HEK293 (cell line): Measurements from ENCODE around the gene GLCE.

ENCODE experiments used
- CTCF ChIA-PET: fragments of 350-600 bp; formaldehyde crosslinking; extraction: SDS; loops from one replicate; lab custom pipeline; 2021; ENCODE audit warnings: antibody characterized with exemption; lab: Yijun Ruan, JAX
- POLR2A ChIA-PET: fragments of 300-600 bp; formaldehyde crosslinking; extraction: SDS; loops from one replicate; lab custom pipeline; 2020; ENCODE audit warnings: antibody characterized with exemption, inconsistent platforms; lab: Yijun Ruan, JAX
- H3K27ac ChIP-seq: fragments of 200-500 bp; sonication (Bioruptor generic); 2 replicates; pipeline ENCODE4 v1.5.1; 2014; ENCODE audit warnings: low read depth, low read length, control low read depth, inconsistent platforms; ENCODE audit errors: extremely low read depth
- H3K36me3 ChIP-seq, 2 experiments: fragments of 200-500 bp in 1 of 2; sonication (Bioruptor generic) in 1 of 2; 1 replicate in 1 of 2; 2 replicates in 1 of 2; pipeline ENCODE4 v1.5.1; 2014 to 2017; ENCODE audit warnings: inconsistent platforms in 2 of 2, low read length in 2 of 2; ENCODE audit not compliant: control insufficient read depth in 2 of 2, insufficient read depth in 1 of 2
- H3K4me1 ChIP-seq: fragments of 200-500 bp; sonication (Bioruptor generic); 2 replicates; pipeline ENCODE4 v1.5.1; 2014; ENCODE audit warnings: mild to moderate bottlenecking, low read length, inconsistent platforms; ENCODE audit not compliant: control insufficient read depth, insufficient read depth
- H3K4me3 ChIP-seq: 2 replicates; pipeline ENCODE4 v1.5.1; 2011; ENCODE audit warnings: low read depth, mild to moderate bottlenecking, control low read depth, low read length, moderate library complexity
- H3K9me3 ChIP-seq: fragments of 200-500 bp; sonication (Bioruptor generic); 2 replicates; pipeline ENCODE4 v1.5.1; 2014; ENCODE audit warnings: low read depth, low read length, inconsistent platforms; ENCODE audit not compliant: control insufficient read depth, insufficient read depth
- EGR2 ChIP-seq: fragments of 450-650 bp; formaldehyde crosslinking; IDR thresholded peaks from 2 replicates; pipeline ENCODE4 v1.5.1; 2016; ENCODE audit warnings: low read depth, missing biosample characterization, missing genetic modification characterization
- GFI1B ChIP-seq: fragments of 450-650 bp; formaldehyde crosslinking; IDR thresholded peaks from 2 replicates; pipeline ENCODE4 v1.5.1; 2016; ENCODE audit warnings: missing biosample characterization, missing genetic modification characterization
- SCRT2 ChIP-seq: fragments of 450-650 bp; formaldehyde crosslinking; IDR thresholded peaks from 2 replicates; pipeline ENCODE4 v1.5.1; 2016; ENCODE audit warnings: missing biosample characterization, missing genetic modification characterization
- SP3 ChIP-seq: fragments of 450-650 bp; formaldehyde crosslinking; IDR thresholded peaks from 2 replicates; pipeline ENCODE4 v1.5.1; 2016; ENCODE audit warnings: missing biosample characterization, missing genetic modification characterization
- ZFHX2 ChIP-seq: fragments of 450-650 bp; formaldehyde crosslinking; conservative IDR thresholded peaks from 2 replicates; pipeline ENCODE4 v1.5.1; 2016; ENCODE audit warnings: missing biosample characterization, missing genetic modification characterization
- ZNF202 ChIP-seq: fragments of 450-650 bp; formaldehyde crosslinking; IDR thresholded peaks from 2 replicates; pipeline ENCODE4 v1.5.1; 2016; ENCODE audit warnings: missing biosample characterization, missing genetic modification characterization, borderline replicate concordance
- ZNF292 ChIP-seq: fragments of 450-650 bp; formaldehyde crosslinking; IDR thresholded peaks from 2 replicates; pipeline ENCODE4 v1.5.1; 2016; ENCODE audit warnings: low read depth, missing biosample characterization, missing genetic modification characterization, borderline replicate concordance
- ZNF37A ChIP-seq: fragments of 450-650 bp; IDR thresholded peaks from 2 replicates; pipeline ENCODE4 v1.5.1; 2018; ENCODE audit warnings: missing biosample characterization, missing genetic modification characterization
- ZNF391 ChIP-seq: fragments of 450-650 bp; formaldehyde crosslinking; IDR thresholded peaks from 2 replicates; pipeline ENCODE4 v1.5.1; 2016; ENCODE audit warnings: low read depth, missing biosample characterization, missing genetic modification characterization, borderline replicate concordance
- ZNF549 ChIP-seq: fragments of 450-650 bp; IDR thresholded peaks from 2 replicates; pipeline ENCODE4 v1.5.1; 2018; ENCODE audit warnings: missing biosample characterization, missing genetic modification characterization, mild to moderate bottlenecking, inconsistent platforms, moderate library complexity
- ZNF560 ChIP-seq: fragments of 450-650 bp; formaldehyde crosslinking; IDR thresholded peaks from 2 replicates; pipeline ENCODE4 v1.5.1; 2017; ENCODE audit warnings: missing biosample characterization, missing genetic modification characterization, borderline replicate concordance
- ZNF654 ChIP-seq: fragments of 450-650 bp; formaldehyde crosslinking; IDR thresholded peaks from 2 replicates; pipeline ENCODE4 v1.5.1; 2016; ENCODE audit warnings: low read depth, missing biosample characterization, missing genetic modification characterization
- ZNF658 ChIP-seq: fragments of 450-650 bp; formaldehyde crosslinking; IDR thresholded peaks from 2 replicates; pipeline ENCODE4; 2016; ENCODE audit warnings: missing biosample characterization, missing genetic modification characterization
- ZNF707 ChIP-seq: fragments of 450-650 bp; formaldehyde crosslinking; IDR thresholded peaks from 2 replicates; pipeline ENCODE4 v1.5.1; 2016; ENCODE audit warnings: missing biosample characterization, missing genetic modification characterization
- TF ChIP-seq, protein P1 (sequence below): fragments of 450-650 bp; formaldehyde crosslinking; IDR thresholded peaks from 2 replicates; pipeline ENCODE4 v1.5.1; 2016; ENCODE audit warnings: missing biosample characterization, missing genetic modification characterization, borderline replicate concordance
- TF ChIP-seq, protein P2 (sequence below): fragments of 450-650 bp; formaldehyde crosslinking; IDR thresholded peaks from 2 replicates; pipeline ENCODE4 v1.5.1; 2017; ENCODE audit warnings: missing biosample characterization, missing genetic modification characterization
- TF ChIP-seq, protein P3 (sequence below): fragments of 450-650 bp; formaldehyde crosslinking; IDR thresholded peaks from 2 replicates; pipeline ENCODE4 v1.5.1; 2016; ENCODE audit warnings: missing biosample characterization, missing genetic modification characterization

Gene GLCE

DNA sequence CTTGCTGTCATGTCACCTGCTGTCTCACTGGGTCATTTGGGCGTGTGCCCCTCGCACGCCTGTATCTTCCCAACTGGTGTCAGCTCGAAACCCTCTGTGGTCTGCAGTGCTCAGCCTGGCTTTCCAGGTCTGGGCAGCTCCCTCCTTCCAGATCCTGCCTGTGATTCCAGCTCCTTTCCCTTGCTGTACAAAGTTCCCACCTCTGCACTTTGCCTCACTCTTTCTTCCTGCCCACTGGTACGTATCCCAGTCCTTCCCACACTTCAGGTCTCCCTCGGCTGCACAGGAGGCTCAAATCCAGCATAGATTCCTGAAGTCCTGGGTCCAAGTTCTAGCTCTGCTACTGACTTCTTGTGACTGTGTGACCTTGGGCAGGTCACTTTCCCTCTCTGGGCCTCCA, 136.2 kb downstream of the GLCE start (continued):
- no peak for TF ChIP-seq ZNF37A (tag by site-specific recombination)
- no peak for TF ChIP-seq SP3
- peak; percentile 43 for TF ChIP-seq ZFHX2 (tag by site-specific recombination)
- no peak for TF ChIP-seq SCRT2 (tag by site-specific recombination)
- TF ChIP-seq ZNF292 (tag by site-specific recombination) = no peak
- no peak for TF ChIP-seq ZNF707 (tag by site-specific recombination)

DNA sequence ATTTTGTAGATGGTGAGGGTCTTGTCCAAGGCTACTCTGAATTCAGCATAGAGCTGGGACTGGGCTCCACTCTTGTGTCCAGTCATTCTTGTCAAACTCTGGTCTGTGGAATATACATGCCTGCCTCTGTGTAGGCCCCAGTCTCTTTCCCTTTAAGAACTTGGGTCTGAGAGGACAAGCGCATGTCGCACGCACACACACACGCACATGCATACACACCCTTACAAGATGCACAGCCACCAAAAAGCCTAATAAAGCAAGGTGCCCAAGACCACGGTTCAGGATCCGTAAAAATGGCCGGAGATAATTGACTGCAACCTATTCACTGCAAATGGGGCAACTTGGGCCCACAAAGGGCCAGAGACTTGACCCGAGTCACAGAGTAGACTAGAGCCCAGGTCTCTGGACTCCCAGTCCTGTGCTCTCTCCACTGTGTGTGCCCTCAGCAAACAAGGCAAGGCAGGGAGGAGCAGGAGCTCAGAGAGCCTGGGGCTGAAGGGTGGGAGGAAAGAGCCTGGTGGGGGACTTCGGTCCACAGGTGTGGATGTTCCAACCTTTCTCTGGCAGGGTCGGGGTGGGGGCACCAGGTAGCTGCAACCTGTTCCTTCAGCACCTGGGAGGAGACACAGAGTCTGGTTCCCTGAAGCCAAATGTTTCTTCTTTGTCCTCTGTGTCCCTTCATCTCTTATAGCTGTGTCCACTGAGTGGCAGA, 137.4 kb downstream of the GLCE start:
- ChIA-PET POLR2A (no interaction called here), CTCF (no interaction called here)
- H3K36me3 ChIP-seq = no peaks in the 10 kb centered on the region
- no peaks in the 10 kb centered on the region for H3K9me3 ChIP-seq
- H3K4me3 ChIP-seq = no peak overlapping the region
- no peak overlapping the region for H3K27ac ChIP-seq
- peaks cover 3% of the 10 kb centered on the region; the same call in 1 of the 2 replicates for H3K4me1 ChIP-seq
- TF ChIP-seq ZNF658 (tag by site-specific recombination) = no peak
- TF ChIP-seq SCRT2 (tag by site-specific recombination) = peak; percentile 30; the same call in 1 of the 2 replicates

DNA sequence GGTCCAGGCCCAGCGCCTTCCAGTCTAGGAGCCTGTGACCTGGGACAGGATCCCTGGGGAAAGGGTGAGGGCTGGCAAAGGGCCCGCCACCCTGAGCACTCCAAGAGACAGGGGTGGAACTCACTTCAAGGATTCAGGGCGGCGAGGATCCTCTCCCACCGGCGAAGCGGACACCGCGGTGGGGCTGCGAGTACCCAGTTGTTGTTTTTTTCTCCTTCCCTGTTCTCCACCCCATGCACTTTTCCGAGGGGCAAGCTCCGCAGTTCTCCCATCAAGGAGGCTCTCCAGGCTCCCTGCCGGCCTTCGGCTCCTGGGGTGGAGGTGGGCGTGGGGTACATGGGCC, 137.9 kb downstream of the GLCE start:
- CTCF ChIA-PET = no interaction called here
- H3K9me3 ChIP-seq = no peaks in the 10 kb centered on the region
- H3K36me3 ChIP-seq = no peaks in the 10 kb centered on the region
- H3K4me3 ChIP-seq = no peak overlapping the region
- POLR2A ChIA-PET = no interaction called here
- H3K4me1 ChIP-seq = peaks cover 3% of the 10 kb centered on the region; the same call in 1 of the 2 replicates
- H3K27ac ChIP-seq = no peak overlapping the region
- TF ChIP-seq EGR2 (no peak), SCRT2 (tag by site-specific recombination) (no peak), ZNF391 (no peak), ZNF654 (tag by site-specific recombination) (no peak), GFI1B (no peak), ZNF560 (tag by site-specific recombination) (no peak), ZNF202 (tag by site-specific recombination) (no peak), ZNF549 (tag by site-specific recombination) (no peak)
- TF ChIP-seq, protein P1, sequence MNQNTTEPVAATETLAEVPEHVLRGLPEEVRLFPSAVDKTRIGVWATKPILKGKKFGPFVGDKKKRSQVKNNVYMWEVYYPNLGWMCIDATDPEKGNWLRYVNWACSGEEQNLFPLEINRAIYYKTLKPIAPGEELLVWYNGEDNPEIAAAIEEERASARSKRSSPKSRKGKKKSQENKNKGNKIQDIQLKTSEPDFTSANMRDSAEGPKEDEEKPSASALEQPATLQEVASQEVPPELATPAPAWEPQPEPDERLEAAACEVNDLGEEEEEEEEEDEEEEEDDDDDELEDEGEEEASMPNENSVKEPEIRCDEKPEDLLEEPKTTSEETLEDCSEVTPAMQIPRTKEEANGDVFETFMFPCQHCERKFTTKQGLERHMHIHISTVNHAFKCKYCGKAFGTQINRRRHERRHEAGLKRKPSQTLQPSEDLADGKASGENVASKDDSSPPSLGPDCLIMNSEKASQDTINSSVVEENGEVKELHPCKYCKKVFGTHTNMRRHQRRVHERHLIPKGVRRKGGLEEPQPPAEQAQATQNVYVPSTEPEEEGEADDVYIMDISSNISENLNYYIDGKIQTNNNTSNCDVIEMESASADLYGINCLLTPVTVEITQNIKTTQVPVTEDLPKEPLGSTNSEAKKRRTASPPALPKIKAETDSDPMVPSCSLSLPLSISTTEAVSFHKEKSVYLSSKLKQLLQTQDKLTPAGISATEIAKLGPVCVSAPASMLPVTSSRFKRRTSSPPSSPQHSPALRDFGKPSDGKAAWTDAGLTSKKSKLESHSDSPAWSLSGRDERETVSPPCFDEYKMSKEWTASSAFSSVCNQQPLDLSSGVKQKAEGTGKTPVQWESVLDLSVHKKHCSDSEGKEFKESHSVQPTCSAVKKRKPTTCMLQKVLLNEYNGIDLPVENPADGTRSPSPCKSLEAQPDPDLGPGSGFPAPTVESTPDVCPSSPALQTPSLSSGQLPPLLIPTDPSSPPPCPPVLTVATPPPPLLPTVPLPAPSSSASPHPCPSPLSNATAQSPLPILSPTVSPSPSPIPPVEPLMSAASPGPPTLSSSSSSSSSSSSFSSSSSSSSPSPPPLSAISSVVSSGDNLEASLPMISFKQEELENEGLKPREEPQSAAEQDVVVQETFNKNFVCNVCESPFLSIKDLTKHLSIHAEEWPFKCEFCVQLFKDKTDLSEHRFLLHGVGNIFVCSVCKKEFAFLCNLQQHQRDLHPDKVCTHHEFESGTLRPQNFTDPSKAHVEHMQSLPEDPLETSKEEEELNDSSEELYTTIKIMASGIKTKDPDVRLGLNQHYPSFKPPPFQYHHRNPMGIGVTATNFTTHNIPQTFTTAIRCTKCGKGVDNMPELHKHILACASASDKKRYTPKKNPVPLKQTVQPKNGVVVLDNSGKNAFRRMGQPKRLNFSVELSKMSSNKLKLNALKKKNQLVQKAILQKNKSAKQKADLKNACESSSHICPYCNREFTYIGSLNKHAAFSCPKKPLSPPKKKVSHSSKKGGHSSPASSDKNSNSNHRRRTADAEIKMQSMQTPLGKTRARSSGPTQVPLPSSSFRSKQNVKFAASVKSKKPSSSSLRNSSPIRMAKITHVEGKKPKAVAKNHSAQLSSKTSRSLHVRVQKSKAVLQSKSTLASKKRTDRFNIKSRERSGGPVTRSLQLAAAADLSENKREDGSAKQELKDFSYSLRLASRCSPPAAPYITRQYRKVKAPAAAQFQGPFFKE (tag by site-specific recombination) = no peak
- TF ChIP-seq, protein P2, sequence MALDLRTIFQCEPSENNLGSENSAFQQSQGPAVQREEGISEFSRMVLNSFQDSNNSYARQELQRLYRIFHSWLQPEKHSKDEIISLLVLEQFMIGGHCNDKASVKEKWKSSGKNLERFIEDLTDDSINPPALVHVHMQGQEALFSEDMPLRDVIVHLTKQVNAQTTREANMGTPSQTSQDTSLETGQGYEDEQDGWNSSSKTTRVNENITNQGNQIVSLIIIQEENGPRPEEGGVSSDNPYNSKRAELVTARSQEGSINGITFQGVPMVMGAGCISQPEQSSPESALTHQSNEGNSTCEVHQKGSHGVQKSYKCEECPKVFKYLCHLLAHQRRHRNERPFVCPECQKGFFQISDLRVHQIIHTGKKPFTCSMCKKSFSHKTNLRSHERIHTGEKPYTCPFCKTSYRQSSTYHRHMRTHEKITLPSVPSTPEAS (tag by site-specific recombination) = no peak
- TF ChIP-seq, protein P3, sequence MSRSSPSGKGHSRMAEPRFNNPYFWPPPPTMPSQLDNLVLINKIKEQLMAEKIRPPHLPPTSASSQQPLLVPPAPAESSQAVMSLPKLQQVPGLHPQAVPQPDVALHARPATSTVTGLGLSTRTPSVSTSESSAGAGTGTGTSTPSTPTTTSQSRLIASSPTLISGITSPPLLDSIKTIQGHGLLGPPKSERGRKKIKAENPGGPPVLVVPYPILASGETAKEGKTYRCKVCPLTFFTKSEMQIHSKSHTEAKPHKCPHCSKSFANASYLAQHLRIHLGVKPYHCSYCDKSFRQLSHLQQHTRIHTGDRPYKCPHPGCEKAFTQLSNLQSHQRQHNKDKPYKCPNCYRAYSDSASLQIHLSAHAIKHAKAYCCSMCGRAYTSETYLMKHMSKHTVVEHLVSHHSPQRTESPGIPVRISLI (tag by site-specific recombination) = no peak
